GM12865 (cell line): ENCODE results near the gene AP4E1.

Experiments used
- DNase-seq: peaks from one replicate; pipeline ENCODE4 v3.0.0; 2010; ENCODE audit warnings: low read depth
- H3K4me3 ChIP-seq: 2 replicates; pipeline ENCODE4 v1.5.1; 2011; ENCODE audit warnings: mild to moderate bottlenecking, low read depth, low read length, control low read depth
- CTCF ChIP-seq: IDR thresholded peaks from 2 replicates; pipeline ENCODE4 v1.5.1; 2011; ENCODE audit warnings: low read length, control low read depth, low read depth, inconsistent platforms; ENCODE audit not compliant: insufficient read depth; ENCODE audit errors: missing control alignments

Gene AP4E1

GRCh38 chr15:51048308-51048707 lies 139.8 kb downstream of the AP4E1 start:
- H3K4me3 ChIP-seq: no peak overlapping the region
- no peak for DNase-seq

GRCh38 chr15:51049081-51049480 lies 140.6 kb downstream of the AP4E1 start:
- TF ChIP-seq CTCF: no peak
- no peak overlapping the region for H3K4me3 ChIP-seq
- peak; percentile 26 for DNase-seq

More at GRCh38 chr15:51048308-51048707, 139.8 kb downstream of the AP4E1 start:
- no peak for TF ChIP-seq CTCF

GRCh38 chr15:51051776-51052175 lies 143.3 kb downstream of the AP4E1 start:
- DNase-seq: no peak
- H3K4me3 ChIP-seq: no peak overlapping the region
- TF ChIP-seq CTCF: no peak

GRCh38 chr15:51053571-51053970 lies 145.1 kb downstream of the AP4E1 start:
- DNase-seq: no peak
- no peak for TF ChIP-seq CTCF

GRCh38 chr15:51054535-51054934 lies 146.1 kb downstream of the AP4E1 start:
- H3K4me3 ChIP-seq: no peak overlapping the region
- DNase-seq: no peak
- TF ChIP-seq CTCF: no peak

More at GRCh38 chr15:51053571-51053970, 145.1 kb downstream of the AP4E1 start:
- no peak overlapping the region for H3K4me3 ChIP-seq
